HepG2 (cell line): ENCODE measurements around the gene CBLC. TPM values are rescaled to one million over a fixed set of nuclear protein-coding genes. Genes with fewer than 3 reads are reported as not detected.

Source experiments
- BCL6 ChIP-seq: IDR thresholded peaks from 2 replicates; pipeline ENCODE4 v1.6.1; 2016; ENCODE audit warnings: missing genetic modification reagents, missing compliant biosample characterization
- LCORL ChIP-seq, 2 experiments: fragments of 450-650 bp in 1 of 2; sonication (generic) in 1 of 2; formaldehyde crosslinking in 1 of 2; IDR thresholded peaks; 2 replicates each; pipeline versions ENCODE4 v1.5.0 to v1.6.1; 2017 to 2020; ENCODE audit warnings: antibody characterized with exemption in 1 of 2, missing genetic modification reagents in 1 of 2
- MAFF ChIP-seq: IDR thresholded peaks from 2 replicates; pipeline ENCODE4 v1.6.1; 2011; ENCODE audit warnings: low read depth, low read length, improper control_type of control experiment
- MXD3 ChIP-seq: IDR thresholded peaks from 2 replicates; pipeline ENCODE4 v1.6.1; 2016; ENCODE audit warnings: mild to moderate bottlenecking, missing biosample characterization, missing genetic modification reagents
- NR2F6 ChIP-seq, 2 experiments: IDR thresholded peaks; 2 replicates each; pipeline ENCODE4 v1.6.1; 2016; ENCODE audit warnings: antibody characterized with exemption in 1 of 2, mild to moderate bottlenecking in 1 of 2
- NRL ChIP-seq: sonication (generic); formaldehyde crosslinking; IDR thresholded peaks from 2 replicates; pipeline ENCODE4 v1.5.0; 2020; ENCODE audit warnings: missing genetic modification reagents, mild to moderate bottlenecking, moderate library complexity, borderline replicate concordance
- RARA ChIP-seq: IDR thresholded peaks from 2 replicates; pipeline ENCODE4 v1.6.1; 2016; ENCODE audit warnings: missing genetic modification reagents, missing compliant biosample characterization
- RXRA ChIP-seq: sonication (generic); formaldehyde crosslinking; IDR thresholded peaks from 2 replicates; pipeline ENCODE4 v1.5.1; 2020; ENCODE audit warnings: missing genetic modification reagents
- TBL1XR1 ChIP-seq: fragments of 150-350 bp; IDR thresholded peaks from 2 replicates; pipeline ENCODE4 v1.6.1; 2014; ENCODE audit warnings: borderline replicate concordance, low read length; ENCODE audit not compliant: partially characterized antibody
- TBX2 ChIP-seq: sonication (generic); formaldehyde crosslinking; IDR thresholded peaks from 2 replicates; pipeline ENCODE4 v1.5.0; 2020; ENCODE audit warnings: missing genetic modification reagents, mild to moderate bottlenecking, borderline replicate concordance
- ZNF333 ChIP-seq: sonication (generic); formaldehyde crosslinking; IDR thresholded peaks from 2 replicates; pipeline ENCODE4 v1.4.0; 2020; ENCODE audit warnings: mild to moderate bottlenecking, missing genetic modification reagents, borderline replicate concordance
- polyA plus RNA-seq, 8 experiments: library from polyadenylated mRNA; depleted of rRNA in 3 of 8; stranded (reverse) in 7 of 8; unstranded in 1 of 8; fragments of >200 nt; fragmentation: Illumina TruSeq in 4 of 8; extraction: Trizol in 4 of 8; gene quantifications; 2 replicates each; pipeline versions ENCODE4 v1.2.1 to v1.2.3, GENCODE V29; 2011 to 2016; ENCODE audit warnings: low read depth in 4 of 8, missing spikeins in 1 of 8, mixed read lengths in 1 of 8; ENCODE audit not compliant: insufficient read depth in 1 of 8
- total RNA-seq, 5 experiments: library from RNA; depleted of rRNA; stranded (reverse); fragments of >200 nt; fragmentation: Illumina TruSeq; extraction: Trizol; gene quantifications; 2 replicates each; pipeline ENCODE4 v1.2.3, GENCODE V29; 2016; ENCODE audit warnings: low read depth in 1 of 5
- TF ChIP-seq, protein P1 (sequence below): sonication (generic); formaldehyde crosslinking; IDR thresholded peaks from 2 replicates; pipeline ENCODE4 v1.5.0; 2020; ENCODE audit warnings: mild to moderate bottlenecking, missing genetic modification reagents, borderline replicate concordance
- TF ChIP-seq, protein P2 (sequence below): sonication (generic); formaldehyde crosslinking; IDR thresholded peaks from 2 replicates; pipeline ENCODE4 v1.4.0; 2020; ENCODE audit warnings: missing genetic modification reagents, borderline replicate concordance
- TF ChIP-seq, protein P3 (sequence below): sonication (generic); formaldehyde crosslinking; IDR thresholded peaks from 2 replicates; pipeline ENCODE4 v1.5.1; 2020; ENCODE audit warnings: mild to moderate bottlenecking, missing genetic modification reagents, moderate library complexity
- TF ChIP-seq, protein P4 (sequence below): sonication (generic); formaldehyde crosslinking; conservative IDR thresholded peaks from 2 replicates; pipeline ENCODE4 v1.4.0; 2020; ENCODE audit warnings: missing genetic modification reagents

Gene CBLC
- total and polyA plus RNA-seq, 2 of the 13 experiments (the other 11 are each of a cell fraction or from before 2014, with no cell fraction given), result 1.8 to 2.6 TPM

GRCh38 chr19:44737238-44738071 lies 40.2 kb upstream of the CBLC start (continued):
- TF ChIP-seq, protein P1, sequence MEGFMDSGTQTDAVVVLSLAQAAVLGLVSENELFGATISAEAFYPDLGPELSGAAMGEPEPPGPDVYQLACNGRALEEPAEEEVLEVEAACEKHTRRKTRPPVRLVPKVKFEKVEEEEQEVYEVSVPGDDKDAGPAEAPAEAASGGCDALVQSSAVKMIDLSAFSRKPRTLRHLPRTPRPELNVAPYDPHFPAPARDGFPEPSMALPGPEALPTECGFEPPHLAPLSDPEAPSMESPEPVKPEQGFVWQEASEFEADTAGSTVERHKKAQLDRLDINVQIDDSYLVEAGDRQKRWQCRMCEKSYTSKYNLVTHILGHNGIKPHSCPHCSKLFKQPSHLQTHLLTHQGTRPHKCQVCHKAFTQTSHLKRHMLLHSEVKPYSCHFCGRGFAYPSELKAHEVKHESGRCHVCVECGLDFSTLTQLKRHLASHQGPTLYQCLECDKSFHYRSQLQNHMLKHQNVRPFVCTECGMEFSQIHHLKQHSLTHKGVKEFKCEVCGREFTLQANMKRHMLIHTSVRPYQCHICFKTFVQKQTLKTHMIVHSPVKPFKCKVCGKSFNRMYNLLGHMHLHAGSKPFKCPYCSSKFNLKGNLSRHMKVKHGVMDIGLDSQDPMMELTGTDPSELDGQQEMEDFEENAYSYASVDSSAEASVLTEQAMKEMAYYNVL (CRISPR knock-in tag), result 0 out of 2 replicates have a peak, but pooled peaks have one; percentile 49
- 0 out of 2 replicates have a peak, but pooled peaks have one; percentile 24 for TF ChIP-seq NRL (CRISPR knock-in tag)
- TF ChIP-seq ZNF333, result 0 out of 2 replicates have a peak, but pooled peaks have one; percentile 41
- peak; percentile 65; the same call in 1 of the 2 replicates for TF ChIP-seq RXRA (CRISPR knock-in tag)
- TF ChIP-seq, protein P2, sequence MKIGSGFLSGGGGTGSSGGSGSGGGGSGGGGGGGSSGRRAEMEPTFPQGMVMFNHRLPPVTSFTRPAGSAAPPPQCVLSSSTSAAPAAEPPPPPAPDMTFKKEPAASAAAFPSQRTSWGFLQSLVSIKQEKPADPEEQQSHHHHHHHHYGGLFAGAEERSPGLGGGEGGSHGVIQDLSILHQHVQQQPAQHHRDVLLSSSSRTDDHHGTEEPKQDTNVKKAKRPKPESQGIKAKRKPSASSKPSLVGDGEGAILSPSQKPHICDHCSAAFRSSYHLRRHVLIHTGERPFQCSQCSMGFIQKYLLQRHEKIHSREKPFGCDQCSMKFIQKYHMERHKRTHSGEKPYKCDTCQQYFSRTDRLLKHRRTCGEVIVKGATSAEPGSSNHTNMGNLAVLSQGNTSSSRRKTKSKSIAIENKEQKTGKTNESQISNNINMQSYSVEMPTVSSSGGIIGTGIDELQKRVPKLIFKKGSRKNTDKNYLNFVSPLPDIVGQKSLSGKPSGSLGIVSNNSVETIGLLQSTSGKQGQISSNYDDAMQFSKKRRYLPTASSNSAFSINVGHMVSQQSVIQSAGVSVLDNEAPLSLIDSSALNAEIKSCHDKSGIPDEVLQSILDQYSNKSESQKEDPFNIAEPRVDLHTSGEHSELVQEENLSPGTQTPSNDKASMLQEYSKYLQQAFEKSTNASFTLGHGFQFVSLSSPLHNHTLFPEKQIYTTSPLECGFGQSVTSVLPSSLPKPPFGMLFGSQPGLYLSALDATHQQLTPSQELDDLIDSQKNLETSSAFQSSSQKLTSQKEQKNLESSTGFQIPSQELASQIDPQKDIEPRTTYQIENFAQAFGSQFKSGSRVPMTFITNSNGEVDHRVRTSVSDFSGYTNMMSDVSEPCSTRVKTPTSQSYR (CRISPR knock-in tag), result peak; percentile 62; the same call in 1 of the 2 replicates
- TF ChIP-seq, protein P3, sequence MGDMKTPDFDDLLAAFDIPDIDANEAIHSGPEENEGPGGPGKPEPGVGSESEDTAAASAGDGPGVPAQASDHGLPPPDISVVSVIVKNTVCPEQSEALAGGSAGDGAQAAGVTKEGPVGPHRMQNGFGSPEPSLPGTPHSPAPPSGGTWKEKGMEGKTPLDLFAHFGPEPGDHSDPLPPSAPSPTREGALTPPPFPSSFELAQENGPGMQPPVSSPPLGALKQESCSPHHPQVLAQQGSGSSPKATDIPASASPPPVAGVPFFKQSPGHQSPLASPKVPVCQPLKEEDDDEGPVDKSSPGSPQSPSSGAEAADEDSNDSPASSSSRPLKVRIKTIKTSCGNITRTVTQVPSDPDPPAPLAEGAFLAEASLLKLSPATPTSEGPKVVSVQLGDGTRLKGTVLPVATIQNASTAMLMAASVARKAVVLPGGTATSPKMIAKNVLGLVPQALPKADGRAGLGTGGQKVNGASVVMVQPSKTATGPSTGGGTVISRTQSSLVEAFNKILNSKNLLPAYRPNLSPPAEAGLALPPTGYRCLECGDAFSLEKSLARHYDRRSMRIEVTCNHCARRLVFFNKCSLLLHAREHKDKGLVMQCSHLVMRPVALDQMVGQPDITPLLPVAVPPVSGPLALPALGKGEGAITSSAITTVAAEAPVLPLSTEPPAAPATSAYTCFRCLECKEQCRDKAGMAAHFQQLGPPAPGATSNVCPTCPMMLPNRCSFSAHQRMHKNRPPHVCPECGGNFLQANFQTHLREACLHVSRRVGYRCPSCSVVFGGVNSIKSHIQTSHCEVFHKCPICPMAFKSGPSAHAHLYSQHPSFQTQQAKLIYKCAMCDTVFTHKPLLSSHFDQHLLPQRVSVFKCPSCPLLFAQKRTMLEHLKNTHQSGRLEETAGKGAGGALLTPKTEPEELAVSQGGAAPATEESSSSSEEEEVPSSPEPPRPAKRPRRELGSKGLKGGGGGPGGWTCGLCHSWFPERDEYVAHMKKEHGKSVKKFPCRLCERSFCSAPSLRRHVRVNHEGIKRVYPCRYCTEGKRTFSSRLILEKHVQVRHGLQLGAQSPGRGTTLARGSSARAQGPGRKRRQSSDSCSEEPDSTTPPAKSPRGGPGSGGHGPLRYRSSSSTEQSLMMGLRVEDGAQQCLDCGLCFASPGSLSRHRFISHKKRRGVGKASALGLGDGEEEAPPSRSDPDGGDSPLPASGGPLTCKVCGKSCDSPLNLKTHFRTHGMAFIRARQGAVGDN, result peak; percentile 34
- no peak for TF ChIP-seq NR2F6 (IDR thresholded peaks at IDR 0.05)
- TF ChIP-seq NR2F6 (CRISPR knock-in tag; IDR thresholded peaks at IDR 0.05), result peak; percentile 36; the same call in 1 of the 2 replicates
- TF ChIP-seq BCL6 (CRISPR knock-in tag), result peak; percentile 58
- no peak for TF ChIP-seq MAFF
- TF ChIP-seq, protein P4, sequence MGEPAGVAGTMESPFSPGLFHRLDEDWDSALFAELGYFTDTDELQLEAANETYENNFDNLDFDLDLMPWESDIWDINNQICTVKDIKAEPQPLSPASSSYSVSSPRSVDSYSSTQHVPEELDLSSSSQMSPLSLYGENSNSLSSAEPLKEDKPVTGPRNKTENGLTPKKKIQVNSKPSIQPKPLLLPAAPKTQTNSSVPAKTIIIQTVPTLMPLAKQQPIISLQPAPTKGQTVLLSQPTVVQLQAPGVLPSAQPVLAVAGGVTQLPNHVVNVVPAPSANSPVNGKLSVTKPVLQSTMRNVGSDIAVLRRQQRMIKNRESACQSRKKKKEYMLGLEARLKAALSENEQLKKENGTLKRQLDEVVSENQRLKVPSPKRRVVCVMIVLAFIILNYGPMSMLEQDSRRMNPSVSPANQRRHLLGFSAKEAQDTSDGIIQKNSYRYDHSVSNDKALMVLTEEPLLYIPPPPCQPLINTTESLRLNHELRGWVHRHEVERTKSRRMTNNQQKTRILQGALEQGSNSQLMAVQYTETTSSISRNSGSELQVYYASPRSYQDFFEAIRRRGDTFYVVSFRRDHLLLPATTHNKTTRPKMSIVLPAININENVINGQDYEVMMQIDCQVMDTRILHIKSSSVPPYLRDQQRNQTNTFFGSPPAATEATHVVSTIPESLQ, result no peak
- peak; percentile 90 for TF ChIP-seq RARA (CRISPR knock-in tag)
- TF ChIP-seq MXD3 (CRISPR knock-in tag), result no peak
- peak; percentile 74 for TF ChIP-seq TBL1XR1
- peak; percentile 29; the same call in 1 of the 2 replicates for TF ChIP-seq TBX2 (CRISPR knock-in tag)
- no peak for TF ChIP-seq LCORL (IDR thresholded peaks at IDR 0.05)
- TF ChIP-seq LCORL (CRISPR knock-in tag; IDR thresholded peaks at IDR 0.05), result peak; percentile 52; the same call in 1 of the 2 replicates
